Thyroid gland (tissue), 4 donors: ENCODE results near the gene RGL3. TPM values are rescaled to one million over a fixed set of nuclear protein-coding genes. Genes with fewer than 3 reads are reported as not detected.

Experiments
- DNase-seq, 2 donors: peaks; one replicate each; pipeline ENCODE4 v3.0.0-alpha.2; 2019
- H3K27ac ChIP-seq, 3 donors: fragments of 200-600 bp; sonication (generic); 1 replicate in 2 of 3; 2 replicates in 1 of 3; pipeline ENCODE4 v1.5.1; 2016 to 2019; ENCODE audit warnings: mild to moderate bottlenecking in 1 of 3, moderate library complexity in 1 of 3
- H3K27me3 ChIP-seq: fragments of 200-600 bp; sonication (generic); one replicate; pipeline ENCODE4 v1.5.1; 2019
- H3K36me3 ChIP-seq, 2 donors: fragments of 200-600 bp; sonication (generic); one replicate each; pipeline ENCODE4 v1.5.1; 2016 to 2019
- H3K4me1 ChIP-seq, 2 donors: fragments of 200-600 bp; sonication (generic); one replicate each; pipeline ENCODE4 v1.5.1; 2017 to 2019
- H3K4me3 ChIP-seq, 3 donors: fragments of 200-600 bp; sonication (generic); replicated peaks in 1 of 3; 1 replicate in 2 of 3; 2 replicates in 1 of 3; pipeline ENCODE4 v1.5.1; 2016; ENCODE audit warnings: mild to moderate bottlenecking in 1 of 3
- H3K9me3 ChIP-seq: fragments of 200-600 bp; sonication (generic); one replicate; pipeline ENCODE4 v1.5.1; 2017
- POLR2A ChIP-seq, 2 donors: fragments of 450-650 bp; IDR thresholded peaks; one replicate each; pipeline ENCODE4 v1.6.1; 2017; ENCODE audit warnings: antibody characterized with exemption in 2 of 2, mild to moderate bottlenecking in 2 of 2, moderate library complexity in 1 of 2
- WGBS, 2 donors: methylation state at CpG; one replicate each; pipeline ENCODE4 v1.1.5; 2017; 5-methylcytosine and 5-hydroxymethylcytosine counted together
- intact Hi-C: fragments of 100-400 bp; cut with DNase I; formaldehyde crosslinking; loops from one replicate; pipeline ENCODE4 v1.15.1; 2023
- total RNA-seq, 4 donors: library from RNA; depleted of rRNA; stranded (reverse); fragments of >200 nt; gene quantifications; one replicate each; pipeline ENCODE4 v1.2.3, GENCODE V29; 2016
- TF ChIP-seq, protein P1 (sequence below), 6 experiments: fragments of 200-600 bp in 3 of 6; fragments of 450-650 bp in 3 of 6; sonication (generic) in 3 of 6; IDR thresholded peaks; one replicate each; pipeline ENCODE4 v1.5.1; 2016 to 2019; ENCODE audit warnings: antibody characterized with exemption in 6 of 6, mild to moderate bottlenecking in 2 of 6, inconsistent platforms in 1 of 6, moderate library complexity in 1 of 6

RGL3 gene
- total RNA-seq, 4 donors from 2014 or later, result 63.4 to 136 (median 101) TPM

DNA sequence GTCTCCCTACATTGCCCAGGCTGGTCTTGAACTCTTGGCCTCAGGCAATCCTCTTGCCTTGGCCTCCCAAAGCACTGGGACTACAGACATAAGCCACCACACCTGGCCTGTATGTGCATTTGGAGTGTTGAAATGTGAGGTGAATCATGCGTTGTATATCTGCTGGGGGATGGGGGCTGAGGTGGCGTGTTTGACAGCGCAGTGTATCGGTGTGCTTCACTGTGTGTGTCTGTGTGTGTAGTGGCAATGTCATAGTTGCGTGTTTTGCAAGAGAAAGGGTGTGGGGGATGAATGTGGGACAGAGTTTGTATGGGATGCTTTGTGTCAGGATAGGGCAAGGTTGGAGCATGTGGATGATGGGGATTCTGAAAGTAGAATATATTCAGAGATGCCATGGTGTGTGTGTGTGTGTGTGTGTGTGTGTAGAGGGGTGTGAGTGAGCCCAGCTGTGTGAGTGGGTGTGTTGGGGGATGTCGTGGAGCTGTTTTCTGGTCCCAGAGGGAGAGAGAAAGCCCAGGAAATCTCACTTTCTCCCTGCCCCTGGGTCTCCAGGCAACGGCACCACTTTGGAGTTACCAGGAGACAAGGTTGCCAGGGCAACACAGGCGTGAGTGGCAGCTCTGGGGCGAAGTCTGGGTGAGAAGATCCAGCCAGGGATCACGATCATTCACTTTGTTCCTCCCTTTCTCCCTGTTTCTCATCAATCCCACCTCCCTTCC lies 45.8 kb downstream of the RGL3 start:
- Histone ChIP-seq H3K36me3 (no peaks in the 10 kb centered on the region), H3K27me3 (no peaks in the 10 kb centered on the region), H3K4me1 (peaks cover 22 to 35% of the 10 kb centered on the region in 2 donors), H3K27ac (no peak overlapping the region), H3K9me3 (no peaks in the 10 kb centered on the region), H3K4me3 (no peak overlapping the region)
- TF ChIP-seq, protein P1, sequence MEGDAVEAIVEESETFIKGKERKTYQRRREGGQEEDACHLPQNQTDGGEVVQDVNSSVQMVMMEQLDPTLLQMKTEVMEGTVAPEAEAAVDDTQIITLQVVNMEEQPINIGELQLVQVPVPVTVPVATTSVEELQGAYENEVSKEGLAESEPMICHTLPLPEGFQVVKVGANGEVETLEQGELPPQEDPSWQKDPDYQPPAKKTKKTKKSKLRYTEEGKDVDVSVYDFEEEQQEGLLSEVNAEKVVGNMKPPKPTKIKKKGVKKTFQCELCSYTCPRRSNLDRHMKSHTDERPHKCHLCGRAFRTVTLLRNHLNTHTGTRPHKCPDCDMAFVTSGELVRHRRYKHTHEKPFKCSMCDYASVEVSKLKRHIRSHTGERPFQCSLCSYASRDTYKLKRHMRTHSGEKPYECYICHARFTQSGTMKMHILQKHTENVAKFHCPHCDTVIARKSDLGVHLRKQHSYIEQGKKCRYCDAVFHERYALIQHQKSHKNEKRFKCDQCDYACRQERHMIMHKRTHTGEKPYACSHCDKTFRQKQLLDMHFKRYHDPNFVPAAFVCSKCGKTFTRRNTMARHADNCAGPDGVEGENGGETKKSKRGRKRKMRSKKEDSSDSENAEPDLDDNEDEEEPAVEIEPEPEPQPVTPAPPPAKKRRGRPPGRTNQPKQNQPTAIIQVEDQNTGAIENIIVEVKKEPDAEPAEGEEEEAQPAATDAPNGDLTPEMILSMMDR (IDR thresholded peaks at IDR 0.05), result no peak
- no peak for TF ChIP-seq POLR2A (IDR thresholded peaks at IDR 0.05)
- WGBS, 2 donors, result 48 to 58% methylated on average over 10 of the region's 10 CpGs
- peak; percentile 55 to 62 for DNase-seq
- intact Hi-C loops, result no loop called here

DNA sequence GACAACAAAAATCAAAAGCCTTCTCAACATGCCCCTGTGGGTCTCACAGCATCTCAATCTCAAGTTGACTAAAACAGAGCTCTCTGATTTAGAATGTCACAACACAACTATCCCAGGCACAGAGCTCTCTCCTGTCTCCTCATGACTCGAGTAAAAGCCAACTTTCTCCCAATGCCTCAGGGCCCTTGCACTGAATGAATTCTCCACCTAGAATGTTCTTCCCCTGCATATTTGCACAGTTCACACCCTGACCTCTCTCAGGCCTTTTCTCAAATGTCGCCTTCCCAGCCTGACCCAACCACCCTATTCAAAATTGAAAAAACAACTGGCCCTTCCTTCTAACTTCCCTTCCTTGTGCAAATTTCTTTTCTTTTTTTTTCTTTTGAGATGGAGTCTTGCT lies 48.4 kb downstream of the RGL3 start:
- no peak overlapping the region for H3K27ac ChIP-seq
- no peak for TF ChIP-seq POLR2A (IDR thresholded peaks at IDR 0.05)
- TF ChIP-seq, protein P1 (IDR thresholded peaks at IDR 0.05), result no peak
- no peaks in the 10 kb centered on the region for H3K27me3 ChIP-seq
- H3K4me3 ChIP-seq, result no peak overlapping the region
- peaks cover 0 to 3% of the 10 kb centered on the region in 2 donors for H3K36me3 ChIP-seq
- intact Hi-C loops, result no loop called here
- WGBS, 2 donors, result 92 to 97% methylated on average over 2 of the region's 2 CpGs
- peaks cover 9 to 10% of the 10 kb centered on the region in 2 donors for H3K4me1 ChIP-seq
- no peaks in the 10 kb centered on the region for H3K9me3 ChIP-seq
- no peak for DNase-seq

DNA sequence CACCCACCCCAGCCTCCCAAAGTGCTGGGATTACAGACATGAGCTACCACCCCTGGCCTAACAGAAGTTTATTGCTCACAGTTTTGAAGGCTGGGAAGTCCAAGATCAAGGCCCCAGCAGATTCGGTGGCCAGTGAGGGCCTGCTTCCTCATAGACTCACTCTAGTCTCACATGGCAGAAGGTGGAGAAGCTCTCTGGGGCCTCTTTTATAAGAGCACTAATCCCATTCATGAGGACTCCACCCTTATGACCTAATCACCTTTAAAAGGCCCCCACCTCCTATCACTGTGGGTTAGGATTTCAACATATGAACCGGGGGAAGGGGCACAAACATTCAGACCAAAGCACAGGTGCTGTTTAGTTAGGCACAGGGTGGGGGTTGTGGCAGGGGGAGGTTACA lies 51.6 kb downstream of the RGL3 start:
- Histone ChIP-seq H3K27me3 (no peaks in the 10 kb centered on the region), H3K4me1 (no peaks in the 10 kb centered on the region), H3K4me3 (no peak overlapping the region), H3K36me3 (peaks cover 0 to 5% of the 10 kb centered on the region in 2 donors), H3K27ac (no peak overlapping the region), H3K9me3 (no peaks in the 10 kb centered on the region)
- intact Hi-C loops, result no loop called here
- 89 to 91% methylated on average over 1 to 2 of the region's 2 CpGs for WGBS, 2 donors
- DNase-seq, result no peak
- TF ChIP-seq, protein P1 (IDR thresholded peaks at IDR 0.05), result no peak
- no peak for TF ChIP-seq POLR2A (IDR thresholded peaks at IDR 0.05)

DNA sequence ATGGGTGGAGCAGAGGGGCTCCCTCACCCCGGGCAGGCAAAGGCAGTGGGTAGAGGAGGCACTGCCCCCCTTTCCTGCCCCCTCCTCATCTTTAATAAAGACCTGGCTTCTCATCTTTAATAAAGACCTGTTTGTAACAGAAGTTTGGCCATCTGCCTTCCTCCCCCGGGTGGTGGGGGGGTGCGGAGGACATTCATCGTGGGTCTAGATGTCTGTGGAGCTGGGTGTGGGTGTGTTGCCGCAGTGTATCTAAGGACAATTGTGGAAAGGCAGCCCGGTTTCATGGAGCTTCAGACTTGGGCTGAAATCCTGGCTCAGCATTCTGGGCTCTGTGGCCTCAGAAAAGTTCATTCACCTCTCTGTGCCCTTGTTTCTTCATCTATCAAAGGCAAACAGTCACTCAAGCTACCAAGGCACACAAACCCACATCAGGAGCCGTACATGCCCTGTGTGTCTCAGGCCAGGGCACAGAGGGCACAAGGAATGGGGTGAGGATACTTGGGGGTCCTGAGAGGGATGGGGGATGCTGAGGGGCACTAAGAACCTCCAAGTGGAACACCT lies 53.5 kb downstream of the RGL3 start:
- H3K4me3 ChIP-seq, result no peak overlapping the region
- H3K4me1 ChIP-seq, result peaks cover 0 to 10% of the 10 kb centered on the region in 2 donors
- H3K9me3 ChIP-seq, result no peaks in the 10 kb centered on the region
- 77 to 83% methylated on average over 7 of the region's 7 CpGs for WGBS, 2 donors
- DNase-seq, result no peak
- intact Hi-C loops, result no loop called here
- TF ChIP-seq, protein P1 (IDR thresholded peaks at IDR 0.05), result no peak
- TF ChIP-seq POLR2A (IDR thresholded peaks at IDR 0.05), result no peak
- no peak overlapping the region for H3K27ac ChIP-seq
- no peaks in the 10 kb centered on the region for H3K27me3 ChIP-seq
- peaks cover 0 to 5% of the 10 kb centered on the region in 2 donors for H3K36me3 ChIP-seq

DNA sequence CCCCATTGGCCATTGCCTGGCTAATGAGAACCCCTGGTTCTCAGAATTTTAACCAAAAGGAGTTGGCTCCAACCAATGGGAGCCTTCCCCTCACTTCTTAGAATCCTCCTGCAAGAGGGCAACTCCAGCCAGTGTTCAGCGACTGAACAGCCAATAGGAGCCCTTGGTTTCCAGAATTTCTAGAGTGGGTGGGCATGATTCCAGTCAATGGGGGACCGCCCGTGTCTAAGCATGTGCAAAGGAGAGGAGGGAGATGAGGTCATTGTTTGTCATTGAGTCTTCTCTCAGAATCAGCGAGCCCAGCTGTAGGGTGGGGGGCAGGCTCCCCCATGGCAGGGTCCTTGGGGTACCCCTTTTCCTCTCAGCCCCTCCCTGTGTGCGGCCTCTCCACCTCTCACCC lies 54.2 kb downstream of the RGL3 start:
- H3K4me1 ChIP-seq, result peaks cover 0 to 10% of the 10 kb centered on the region in 2 donors

More for the DNA sequence above, 54.2 kb downstream of the RGL3 start:
- Histone ChIP-seq H3K4me3 (no peak overlapping the region), H3K9me3 (no peaks in the 10 kb centered on the region), H3K36me3 (peaks cover 0 to 5% of the 10 kb centered on the region in 2 donors), H3K27me3 (no peaks in the 10 kb centered on the region), H3K27ac (no peak overlapping the region)
- TF ChIP-seq POLR2A (IDR thresholded peaks at IDR 0.05), result no peak
- TF ChIP-seq, protein P1 (IDR thresholded peaks at IDR 0.05), result no peak
- WGBS, 2 donors, result 68 to 81% methylated on average over 5 of the region's 5 CpGs
- no peak for DNase-seq
- intact Hi-C loops, result no loop called here
